ENCODE results near the gene SUOX. TPM values are rescaled to one million over a fixed set of nuclear protein-coding genes. Genes with fewer than 3 reads are reported as not detected.

SUOX gene
- total and polyA plus RNA-seq, 4 donors: 17.3 to 39.3 (median 33.0) TPM

GRCh38 chr12:55970775-55971174 lies 26.3 kb upstream of the SUOX start:
- H3K27ac ChIP-seq (ENCODE audit: low read depth in 1 of 2, low read length in 2 of 2): no peak overlapping the region
- no peak for DNase-seq (ENCODE audit: low spot score)

More at GRCh38 chr12:55970775-55971174, 26.3 kb upstream of the SUOX start:
- 97% methylated on average over 7 of the region's 7 CpGs for WGBS
- H3K9ac ChIP-seq (ENCODE audit: low read depth in 1 of 2, low read length in 2 of 2): no peak overlapping the region
- peaks cover 13 to 40% (median 28%) of the 10 kb centered on the region in 4 donors for H3K4me1 ChIP-seq (ENCODE audit: control insufficient read depth in 4 of 4, insufficient read depth in 4 of 4, low read length in 3 of 4)
- H3K4me3 ChIP-seq (ENCODE audit: low read depth in 1 of 3, low read length in 3 of 3): no peak overlapping the region
- TF ChIP-seq FOXA1 (IDR thresholded peaks at IDR 0.05): no peak
- TF ChIP-seq JUND (IDR thresholded peaks at IDR 0.05): no peak
- TF ChIP-seq CTCF (IDR thresholded peaks at IDR 0.05; ENCODE audit: low read depth, low read length, missing input control): no peak
- no peak for TF ChIP-seq TAF1 (conservative IDR thresholded peaks at IDR 0.05)
- TF ChIP-seq FOXA2 (IDR thresholded peaks at IDR 0.05): no peak
- no peak for TF ChIP-seq HNF4G (IDR thresholded peaks at IDR 0.05)
- TF ChIP-seq GABPA (IDR thresholded peaks at IDR 0.05 in 1 of 2, conservative IDR thresholded peaks at IDR 0.05 in 1 of 2): no peak
- no peak for TF ChIP-seq SP1 (IDR thresholded peaks at IDR 0.05)
- TF ChIP-seq MAX (IDR thresholded peaks at IDR 0.05): no peak
- no peak for TF ChIP-seq NR2F2 (IDR thresholded peaks at IDR 0.05)
- TF ChIP-seq ZBTB33 (IDR thresholded peaks at IDR 0.05): no peak
- no peak for TF ChIP-seq RAD21 (IDR thresholded peaks at IDR 0.05)
- no peak for TF ChIP-seq REST (IDR thresholded peaks at IDR 0.05)
- no peak for TF ChIP-seq EGR1 (IDR thresholded peaks at IDR 0.05; ENCODE audit: low read depth in 2 of 2)
- no peak for TF ChIP-seq HNF4A (conservative IDR thresholded peaks at IDR 0.05)
- no peak for TF ChIP-seq YY1 (IDR thresholded peaks at IDR 0.05)
- TF ChIP-seq RXRA (IDR thresholded peaks at IDR 0.05): no peak
- no peak for TF ChIP-seq ATF3 (IDR thresholded peaks at IDR 0.05)
- H3K9me3 ChIP-seq (ENCODE audit: control insufficient read depth in 4 of 4, low read length in 3 of 4): no peaks in the 10 kb centered on the region
- H3K36me3 ChIP-seq (ENCODE audit: control insufficient read depth in 4 of 4, insufficient read depth in 3 of 4, low read depth in 1 of 4, low read length in 3 of 4): peaks cover 0 to 4% (median 0%) of the 10 kb centered on the region in 4 donors
- H3K27me3 ChIP-seq (ENCODE audit: control insufficient read depth in 4 of 4, insufficient read depth in 4 of 4, low read length in 3 of 4): no peaks in the 10 kb centered on the region

Data from liver (tissue), 9 donors.